IMR-90 (cell line): ENCODE results near the gene CC2D2A. TPM values are rescaled to one million over a fixed set of nuclear protein-coding genes. Genes with fewer than 3 reads are reported as not detected.

ENCODE experiments used
- ATAC-seq: fragments of 200-7000 bp; cut with Tn5 transposase; 2 replicates; pipeline ENCODE4 v1.9.1; 2020; ENCODE audit warnings: low read depth, mild to moderate bottlenecking, moderate library complexity
- BruUV-seq: library from RNA; stranded (reverse); fragments of 400-500 nt; replicated peaks from 2 replicates; lab custom pipeline; 2021; lab: Mats Ljungman, UMichigan
- CTCF ChIA-PET: fragments of 300-600 bp; formaldehyde crosslinking; extraction: SDS; loops from one replicate; lab custom pipeline; 2021; ENCODE audit warnings: antibody characterized with exemption; lab: Yijun Ruan, JAX
- POLR2A ChIA-PET: fragments of 300-600 bp; sonication (Branson Sonifier 250); formaldehyde crosslinking; loops from one replicate; lab custom pipeline; 2022; ENCODE audit warnings: antibody characterized with exemption; ENCODE audit not compliant: unreplicated experiment; lab: Charles Lee
- DNase-seq: peaks from one replicate; pipeline ENCODE4 v3.0.0; 2013
- H2AFZ ChIP-seq: replicated peaks from 2 replicates; pipeline ENCODE3; 2013; ENCODE audit warnings: low read length, mild to moderate bottlenecking; ENCODE audit not compliant: poor library complexity
- H2AK5ac ChIP-seq: 2 replicates; pipeline ENCODE4 v1.6.1; 2013; ENCODE audit warnings: low read depth, low read length, inconsistent platforms
- H2AK9ac ChIP-seq: replicated peaks from 2 replicates; pipeline ENCODE3; 2013; ENCODE audit warnings: mild to moderate bottlenecking, low read depth, low read length, moderate library complexity; ENCODE audit not compliant: poor library complexity
- H2BK120ac ChIP-seq: 2 replicates; pipeline ENCODE4 v1.6.1; 2013; ENCODE audit warnings: low read depth, low read length, inconsistent platforms
- H2BK15ac ChIP-seq: 3 replicates; pipeline ENCODE4 v1.6.1; 2013; ENCODE audit warnings: low read depth, low read length, inconsistent platforms
- H2BK20ac ChIP-seq: 2 replicates; pipeline ENCODE4 v1.6.1; 2013; ENCODE audit warnings: low read depth, mild to moderate bottlenecking, inconsistent platforms, low read length, moderate library complexity
- H2BK5ac ChIP-seq: 2 replicates; pipeline ENCODE4 v1.6.1; 2013; ENCODE audit warnings: mild to moderate bottlenecking, low read depth, low read length, inconsistent platforms; ENCODE audit not compliant: poor library complexity, severe bottlenecking
- H3K14ac ChIP-seq: replicated peaks from 2 replicates; pipeline ENCODE4 v1.6.1; 2013; ENCODE audit warnings: low read depth, low read length, inconsistent platforms
- H3K18ac ChIP-seq: 2 replicates; pipeline ENCODE4 v1.6.1; 2013; ENCODE audit warnings: low read depth, low read length, control low read depth
- H3K23ac ChIP-seq: 2 replicates; pipeline ENCODE4 v1.6.1; 2013; ENCODE audit warnings: low read depth, low read length, inconsistent platforms
- H3K27ac ChIP-seq: 2 replicates; pipeline ENCODE4 v1.5.1; 2013; ENCODE audit warnings: mild to moderate bottlenecking, control low read depth, low read length; ENCODE audit not compliant: insufficient read depth
- H3K27me3 ChIP-seq: 2 replicates; pipeline ENCODE4 v1.6.1; 2013; ENCODE audit warnings: low read length; ENCODE audit not compliant: control insufficient read depth, insufficient read depth
- H3K36me3 ChIP-seq: 2 replicates; pipeline ENCODE4 v1.6.1; 2013; ENCODE audit warnings: low read length, mixed read lengths; ENCODE audit not compliant: control insufficient read depth, insufficient read depth
- H3K4ac ChIP-seq: 2 replicates; pipeline ENCODE4 v1.6.1; 2013; ENCODE audit warnings: low read depth, low read length, inconsistent platforms
- H3K4me1 ChIP-seq: 2 replicates; pipeline ENCODE4 v1.6.1; 2013; ENCODE audit warnings: low read length, mixed read lengths; ENCODE audit not compliant: control insufficient read depth, insufficient read depth
- H3K4me2 ChIP-seq: 2 replicates; pipeline ENCODE4 v1.6.1; 2013; ENCODE audit warnings: low read depth, mild to moderate bottlenecking, control low read depth, low read length, moderate library complexity
- H3K4me3 ChIP-seq: 2 replicates; pipeline ENCODE4 v1.5.1; 2013; ENCODE audit warnings: low read depth, mild to moderate bottlenecking, control low read depth, low read length, moderate library complexity; ENCODE audit not compliant: insufficient read depth
- H3K56ac ChIP-seq: 2 replicates; pipeline ENCODE4 v1.6.1; 2013; ENCODE audit warnings: low read length, inconsistent platforms; ENCODE audit not compliant: insufficient read depth; ENCODE audit errors: extremely low read depth
- H3K79me1 ChIP-seq, 2 experiments: 2 replicates each; pipeline ENCODE4 v1.6.1; 2013; ENCODE audit warnings: low read length in 2 of 2, inconsistent platforms in 1 of 2, low read depth in 1 of 2
- H3K9ac ChIP-seq: 2 replicates; pipeline ENCODE4 v1.6.1; 2013; ENCODE audit warnings: low read depth, low read length, control low read depth
- H3K9me1 ChIP-seq: 2 replicates; pipeline ENCODE4 v1.6.1; 2013; ENCODE audit warnings: low read length, inconsistent platforms; ENCODE audit not compliant: insufficient read depth
- H3K9me3 ChIP-seq: 2 replicates; pipeline ENCODE4 v1.6.1; 2013; ENCODE audit warnings: low read length; ENCODE audit not compliant: control insufficient read depth, insufficient read depth
- H4K20me1 ChIP-seq: 2 replicates; pipeline ENCODE4 v1.6.1; 2013; ENCODE audit warnings: low read length, inconsistent platforms; ENCODE audit not compliant: insufficient read depth
- H4K5ac ChIP-seq: 2 replicates; pipeline ENCODE4 v1.6.1; 2013; ENCODE audit warnings: mild to moderate bottlenecking, low read depth, low read length, control low read depth
- H4K8ac ChIP-seq, 2 experiments: 2 replicates each; pipeline ENCODE4 v1.6.1; 2013; ENCODE audit warnings: low read depth in 2 of 2, low read length in 2 of 2, control low read depth in 1 of 2, inconsistent platforms in 1 of 2
- H4K91ac ChIP-seq: 2 replicates; pipeline ENCODE4 v1.6.1; 2013; ENCODE audit warnings: low read depth, low read length, inconsistent platforms; ENCODE audit not compliant: insufficient read depth
- BHLHE40 ChIP-seq: fragments of 150-350 bp; IDR thresholded peaks from 2 replicates; pipeline ENCODE4 v1.6.1; 2016; ENCODE audit warnings: mild to moderate bottlenecking, low read depth, low read length
- CEBPB ChIP-seq: IDR thresholded peaks from 2 replicates; pipeline ENCODE4 v1.6.1; 2012; ENCODE audit warnings: low read depth, low read length, improper control_type of control experiment
- MAZ ChIP-seq: IDR thresholded peaks from 2 replicates; pipeline ENCODE4 v1.6.1; 2012; ENCODE audit warnings: low read depth, mild to moderate bottlenecking, low read length, improper control_type of control experiment, moderate library complexity, borderline replicate concordance
- MXI1 ChIP-seq: IDR thresholded peaks from 2 replicates; pipeline ENCODE4 v1.6.1; 2012; ENCODE audit warnings: low read depth, mild to moderate bottlenecking, low read length, moderate library complexity, borderline replicate concordance
- NFE2L2 ChIP-seq: fragments of 150-350 bp; IDR thresholded peaks from 2 replicates; pipeline ENCODE4 v1.6.1; 2016; ENCODE audit warnings: low read depth, mild to moderate bottlenecking, low read length
- RAD21 ChIP-seq: IDR thresholded peaks from 2 replicates; pipeline ENCODE4 v1.6.1; 2012; ENCODE audit warnings: low read length, improper control_type of control experiment
- WGBS, 2 experiments: methylation state at CpG; one replicate each; pipeline versions ENCODE4 v1.1.5 to v1.1.7; 2013; ENCODE audit warnings: missing lambda C conversion rate in 2 of 2; ENCODE audit not compliant: insufficient read length in 1 of 2; ENCODE audit errors: extremely low coverage in 2 of 2; 5-methylcytosine and 5-hydroxymethylcytosine counted together
- dilution Hi-C: fragments of 300-500 bp; cut with HindIII; formaldehyde crosslinking; loops from one replicate; pipeline ENCODE4 v1.14.3; 2018; ENCODE audit warnings: low sequenced_read_pairs; ENCODE audit not compliant: unreplicated experiment
- in situ Hi-C: fragments of 300-500 bp; cut with MboI; formaldehyde crosslinking; loops from 3 replicates; pipeline ENCODE4 v1.14.3; 2019; ENCODE audit warnings: low sequenced_read_pairs, inconsistent platforms, mixed read lengths
- intact Hi-C: fragments of 100-400 bp; cut with micrococcal nuclease; formaldehyde crosslinking; loops from 2 replicates; pipeline ENCODE4 v1.10.0; 2022
- polyA plus RNA-seq, 3 experiments: library from polyadenylated mRNA; depleted of rRNA; stranded (reverse); fragments of >200 nt; gene quantifications; 2 replicates each; pipeline ENCODE4 v1.2.3, GENCODE V29; 2012; ENCODE audit warnings: low replicate concordance in 1 of 3
- total RNA-seq: library from RNA; depleted of rRNA; stranded (reverse); fragments of >200 nt; gene quantifications from 2 replicates; pipeline ENCODE4 v1.2.3, GENCODE V29; 2012
- TF ChIP-seq, protein P1 (sequence below): fragments of 150-350 bp; IDR thresholded peaks from 2 replicates; pipeline ENCODE4 v1.6.1; 2016; ENCODE audit warnings: low read depth, mild to moderate bottlenecking, low read length, moderate library complexity, borderline replicate concordance

Gene CC2D2A
- total and polyA plus RNA-seq, 2 of the 4 experiments (the other 2 are of a cell fraction): 20.8 to 26.3 TPM

DNA sequence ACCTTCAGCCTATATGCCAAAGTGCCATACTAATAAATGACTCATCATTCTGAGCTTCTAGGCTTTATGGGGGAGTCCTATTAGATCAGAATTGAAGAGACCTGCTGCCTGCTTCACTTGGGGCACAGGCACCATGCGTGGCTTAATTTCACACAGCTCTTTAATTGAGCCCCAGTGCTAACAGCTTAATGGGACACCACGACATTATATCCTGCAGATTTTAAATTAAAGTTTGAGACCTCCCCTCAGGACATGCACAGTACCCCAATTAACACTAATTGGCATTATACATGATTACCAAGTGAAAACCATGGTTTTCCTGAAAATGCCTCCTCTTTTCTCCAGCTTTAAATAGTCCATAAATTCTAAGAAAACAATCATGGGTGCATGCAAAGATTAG lies 35.0 kb upstream of the CC2D2A start:
- ChIA-PET POLR2A (no interaction called here), CTCF (interaction anchor here (0.6 to 1.0 kb wide), 2 partner anchors 22 to 1392 kb away, joined by 3 read pairs; no protein-coding TSS in a partner anchor)
- no peaks in the 10 kb centered on the region for H4K20me1 ChIP-seq
- no peak overlapping the region for H3K27ac ChIP-seq
- no peak overlapping the region for H4K8ac ChIP-seq
- H2BK120ac ChIP-seq: no peak overlapping the region
- TF ChIP-seq BHLHE40 (no peak), RAD21 (no peak), MXI1 (no peak), CEBPB (no peak), MAZ (no peak), NFE2L2 (no peak)
- TF ChIP-seq, protein P1, sequence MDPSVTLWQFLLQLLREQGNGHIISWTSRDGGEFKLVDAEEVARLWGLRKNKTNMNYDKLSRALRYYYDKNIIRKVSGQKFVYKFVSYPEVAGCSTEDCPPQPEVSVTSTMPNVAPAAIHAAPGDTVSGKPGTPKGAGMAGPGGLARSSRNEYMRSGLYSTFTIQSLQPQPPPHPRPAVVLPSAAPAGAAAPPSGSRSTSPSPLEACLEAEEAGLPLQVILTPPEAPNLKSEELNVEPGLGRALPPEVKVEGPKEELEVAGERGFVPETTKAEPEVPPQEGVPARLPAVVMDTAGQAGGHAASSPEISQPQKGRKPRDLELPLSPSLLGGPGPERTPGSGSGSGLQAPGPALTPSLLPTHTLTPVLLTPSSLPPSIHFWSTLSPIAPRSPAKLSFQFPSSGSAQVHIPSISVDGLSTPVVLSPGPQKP: no peak
- no peak overlapping the region for H2AK5ac ChIP-seq
- no peak overlapping the region for H4K5ac ChIP-seq
- no peak overlapping the region for H3K4ac ChIP-seq
- H3K14ac ChIP-seq: no peak overlapping the region
- H2BK15ac ChIP-seq: no peak overlapping the region
- intact Hi-C loops (no loop called here), dilution Hi-C loops (no loop called here), in situ Hi-C loops (no loop called here)
- no peak overlapping the region for H2AK9ac ChIP-seq
- no peak overlapping the region for H2AFZ ChIP-seq
- no peak overlapping the region for H3K56ac ChIP-seq
- no peak overlapping the region for H3K18ac ChIP-seq
- BruUV-seq: no TSS peak
- no peak overlapping the region for H3K4me2 ChIP-seq
- peaks cover 3% of the 10 kb centered on the region for H3K4me1 ChIP-seq
- no peaks in the 10 kb centered on the region for H3K36me3 ChIP-seq
- no peak overlapping the region for H3K9ac ChIP-seq
- H3K79me1 ChIP-seq: no peaks in the 10 kb centered on the region
- H3K4me3 ChIP-seq: no peak overlapping the region
- ATAC-seq: no peak
- no peak overlapping the region for H2BK5ac ChIP-seq
- H3K27me3 ChIP-seq: no peaks in the 10 kb centered on the region
- no peak overlapping the region for H3K23ac ChIP-seq
- 0 out of 2 replicates have a peak, but pooled peaks cover 3% of the 10 kb centered on the region for H3K9me1 ChIP-seq
- no peak overlapping the region for H4K91ac ChIP-seq
- H2BK20ac ChIP-seq: no peak overlapping the region
- no CpG with 5 or more reads among the region's 2 CpGs for WGBS, 2 experiments
- H3K9me3 ChIP-seq: no peaks in the 10 kb centered on the region
- no peak for DNase-seq
